Cardiac septum (tissue), 1 donor: ENCODE results near the gene LYRM2. TPM values are rescaled to one million over a fixed set of nuclear protein-coding genes. Genes with fewer than 3 reads are reported as not detected.

Source experiments
- DNase-seq: peaks from one replicate; pipeline ENCODE4 v3.0.0-alpha.2; 2020; ENCODE audit warnings: low spot score
- intact Hi-C: fragments of 100-400 bp; cut with DNase I; formaldehyde crosslinking; loops from one replicate; pipeline ENCODE4 v1.14.0; 2022
- total RNA-seq: library from RNA; stranded (reverse); fragmentation: NEBNext Ultra II Directional; extraction: Animal tissue kit (Norgen Biotek cat#: 25700); gene quantifications from one replicate; pipeline ENCODE4 v1.2.1, GENCODE V29; 2021
- donor health status: DM: no; HTN: no; CAD: no.

The LYRM2 gene
- total RNA-seq, 1 donor from 2014 or later, result 36.2 TPM

DNA sequence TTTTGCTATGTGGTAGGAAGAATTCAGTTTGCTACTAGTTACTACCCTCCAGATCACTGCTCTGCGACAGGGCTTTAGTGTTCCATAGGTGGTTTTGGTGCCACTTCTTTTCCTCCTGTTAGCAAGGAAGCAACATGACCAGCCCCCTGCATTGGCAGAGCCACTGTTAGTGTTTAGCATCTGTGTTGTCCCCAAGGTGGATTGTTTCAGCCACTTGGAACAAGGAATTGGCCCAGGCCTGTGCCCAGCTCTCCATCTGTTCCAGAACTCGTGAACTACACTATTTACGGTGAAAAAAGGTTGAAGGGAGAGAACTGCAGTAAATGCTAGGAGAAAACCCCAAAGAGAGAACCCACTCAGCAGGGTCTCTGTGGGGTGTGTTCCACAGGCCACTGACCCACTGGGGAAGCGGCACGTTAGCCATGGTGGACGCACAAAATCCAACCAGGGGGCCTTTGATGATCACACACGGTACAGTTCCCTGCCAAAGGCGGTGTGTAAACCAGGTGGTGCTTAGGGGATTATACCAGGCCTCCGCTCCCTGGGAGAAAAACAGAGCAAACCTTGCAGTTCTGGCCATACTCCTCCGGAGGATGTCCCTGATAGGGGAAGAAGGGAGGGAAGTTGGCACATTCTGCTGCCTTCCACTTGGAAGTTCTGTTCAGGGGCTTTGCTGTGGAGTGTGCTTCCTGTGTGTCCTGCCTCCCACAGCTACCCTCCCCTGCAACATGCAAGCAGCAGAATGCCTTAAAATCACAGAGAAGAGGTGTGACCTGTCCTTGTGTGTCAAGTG, 72.3 kb downstream of the LYRM2 start:
- intact Hi-C loops, result no loop called here
- DNase-seq, result no peak

DNA sequence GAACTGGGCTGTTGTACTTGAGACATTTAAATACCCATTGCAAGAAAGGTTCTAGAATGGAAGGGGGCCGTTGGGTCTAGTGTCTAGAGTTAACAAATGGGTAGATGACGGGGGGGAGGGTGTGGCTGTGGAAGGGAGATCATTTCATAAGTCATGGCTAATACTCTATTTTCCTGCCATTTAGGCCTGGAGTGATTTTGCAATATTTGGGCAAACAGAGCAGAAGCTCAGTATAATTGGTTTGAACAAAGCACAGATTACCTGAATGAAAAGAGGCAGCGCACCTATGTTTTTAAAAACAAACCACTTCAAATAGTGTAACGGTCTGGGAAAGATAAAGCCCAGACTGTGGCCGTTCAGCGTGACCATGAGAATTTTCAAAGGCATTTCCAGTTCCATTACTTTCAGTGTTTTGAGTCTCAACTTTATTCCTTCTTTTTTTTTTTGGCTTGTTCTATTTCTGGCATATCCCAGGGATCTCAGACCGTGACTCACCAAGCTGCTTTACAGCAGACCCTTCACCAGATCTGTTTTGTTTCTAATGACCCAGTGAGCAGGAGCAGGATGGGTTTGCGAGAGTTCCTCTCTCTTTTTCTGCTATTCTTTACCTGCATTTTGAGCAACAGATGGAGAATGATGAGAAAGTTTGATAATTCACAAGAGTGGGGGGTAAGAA, 73.7 kb downstream of the LYRM2 start:
- DNase-seq, result no peak
- intact Hi-C loops, result no loop called here

DNA sequence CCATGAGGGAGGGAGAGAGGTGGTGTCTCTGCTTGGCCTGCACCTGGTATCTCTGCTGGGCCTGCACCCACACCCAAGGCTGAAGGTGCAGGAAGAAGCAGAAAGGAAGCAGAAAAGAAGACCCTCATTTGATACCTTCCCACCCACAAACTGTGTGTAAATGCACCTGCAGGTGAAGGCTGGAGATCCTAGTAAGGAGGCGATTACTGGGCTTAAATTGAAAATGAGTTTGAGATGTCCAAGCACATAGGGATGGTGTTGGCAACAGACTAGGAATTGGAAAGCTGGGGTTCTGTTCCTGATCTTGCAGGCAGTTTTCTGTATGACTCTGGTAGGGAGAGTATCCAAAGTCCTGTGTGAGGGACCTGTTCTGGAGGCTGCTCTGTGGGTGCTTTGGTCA, 74.7 kb downstream of the LYRM2 start:
- intact Hi-C loops, result no loop called here
- no peak for DNase-seq

DNA sequence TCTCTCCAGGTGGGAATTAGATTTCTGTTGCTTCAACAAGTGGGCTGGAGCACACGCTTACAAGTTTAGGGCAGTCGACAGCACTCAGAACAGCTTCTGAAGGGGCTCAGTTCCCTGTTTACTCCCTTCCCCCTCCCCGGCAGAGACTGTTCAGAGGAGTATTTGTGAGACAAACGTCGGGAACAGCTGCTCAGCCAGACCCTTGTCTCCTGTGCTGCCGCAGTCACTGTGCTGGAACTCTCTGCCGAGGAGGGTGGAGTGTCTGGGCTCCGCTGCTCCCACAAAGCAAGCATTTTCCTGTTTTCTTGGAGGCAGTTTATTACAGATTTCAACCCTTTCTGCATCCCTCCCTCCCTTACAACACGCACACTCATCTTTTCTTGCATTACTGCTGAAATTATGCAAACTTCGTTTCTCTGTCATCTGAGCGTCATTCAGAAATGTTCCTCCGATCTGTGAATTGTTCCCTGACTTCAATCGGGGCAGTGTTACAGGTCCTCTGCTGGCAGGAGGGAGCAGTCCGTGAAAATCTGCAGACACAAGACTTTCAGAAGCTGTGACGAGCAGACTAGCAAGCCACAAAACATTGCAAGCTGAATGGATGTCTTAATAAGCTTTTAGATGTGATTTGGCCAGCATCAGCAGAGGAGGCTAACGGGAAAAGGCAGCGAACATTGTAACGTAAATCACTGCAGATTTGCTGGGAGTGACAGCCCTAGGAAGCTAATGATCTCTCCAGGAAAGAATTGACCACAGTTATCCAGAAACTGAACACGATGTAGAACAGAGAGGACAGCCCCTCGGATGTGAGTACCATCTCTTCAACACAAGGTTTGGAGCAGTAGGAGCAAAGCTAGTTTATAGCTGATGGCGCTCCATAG, 76.2 kb downstream of the LYRM2 start:
- intact Hi-C loops, result no loop called here
- no peak for DNase-seq

DNA sequence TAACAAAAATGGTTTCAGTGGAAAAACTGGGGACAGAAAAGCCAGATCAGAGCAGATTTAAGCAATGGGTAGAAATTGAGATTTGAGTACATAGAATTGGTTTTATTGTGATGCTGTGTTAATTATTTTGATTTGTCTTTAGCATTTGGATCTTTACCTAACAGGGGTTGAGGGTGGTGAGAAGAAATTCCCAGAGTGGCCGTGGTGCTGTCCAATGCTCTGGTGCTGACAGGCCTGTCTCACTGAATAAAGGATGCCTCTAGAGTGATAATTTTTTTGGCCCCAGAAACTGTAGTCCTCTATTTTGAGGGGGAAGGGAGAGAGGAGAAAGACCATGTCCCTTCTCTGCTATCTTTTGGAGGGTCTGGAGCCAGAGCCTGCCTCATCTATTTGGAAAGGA, 79.1 kb downstream of the LYRM2 start:
- intact Hi-C loops, result no loop called here
- no peak for DNase-seq

DNA sequence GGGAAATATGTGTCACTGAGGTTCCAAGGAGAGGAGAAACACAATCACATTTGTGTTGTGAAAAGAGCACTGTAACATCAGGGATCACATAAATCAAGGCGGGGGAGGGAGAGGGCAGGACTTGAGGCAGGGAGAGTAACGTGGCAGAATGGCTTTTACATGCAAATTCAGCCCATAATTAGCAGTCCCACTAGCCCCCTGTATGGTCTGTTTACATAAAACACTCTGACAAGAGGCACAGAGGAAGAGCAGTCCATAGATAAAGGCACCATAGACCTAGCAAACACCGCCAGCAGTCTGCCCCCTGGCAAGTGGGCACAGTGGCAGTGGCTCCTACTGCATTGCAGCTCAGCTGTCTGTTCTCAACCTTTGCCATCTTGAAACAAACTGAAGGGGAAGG, 82.7 kb downstream of the LYRM2 start:
- intact Hi-C loops, result no loop called here
- DNase-seq, result no peak

DNA sequence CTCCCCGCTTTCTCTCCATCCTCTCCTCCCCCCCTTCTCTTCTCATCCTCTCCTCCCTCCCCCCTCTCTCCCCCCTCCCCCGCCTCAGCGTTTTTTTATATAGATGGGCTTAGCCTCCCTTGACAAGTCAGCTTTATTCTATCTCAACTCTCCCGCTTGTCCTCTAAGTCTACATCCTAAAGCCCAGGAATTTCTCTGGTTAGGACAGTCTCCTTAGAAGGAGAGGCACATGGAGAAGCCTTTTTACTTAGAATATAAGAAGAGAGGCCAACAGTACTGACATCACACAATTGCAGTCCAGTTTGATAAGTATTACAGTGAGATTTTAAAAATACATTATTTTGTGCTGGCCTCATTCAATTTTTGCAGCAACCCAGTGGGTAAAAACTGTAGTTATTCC, 83.5 kb downstream of the LYRM2 start:
- intact Hi-C loops, result no loop called here
- no peak for DNase-seq

DNA sequence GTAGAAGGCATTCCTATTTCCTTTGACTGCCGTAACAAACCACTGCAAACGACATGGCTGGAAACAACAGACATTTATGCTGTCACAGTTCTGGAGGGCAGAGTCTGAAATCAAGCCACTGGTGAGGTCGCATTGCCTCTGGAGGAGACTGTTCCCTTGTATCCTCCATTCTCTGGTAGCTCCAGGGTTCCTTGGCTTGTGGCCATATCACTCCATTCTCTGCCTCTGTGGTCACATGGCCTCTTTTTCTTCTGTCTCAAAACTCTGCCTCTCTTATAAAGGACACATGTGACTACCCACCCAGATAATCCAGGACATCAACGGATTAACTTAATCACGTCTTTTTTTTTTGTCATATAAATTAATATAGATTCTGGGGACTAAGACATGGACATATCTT, 84.4 kb downstream of the LYRM2 start:
- intact Hi-C loops, result no loop called here
- no peak for DNase-seq

DNA sequence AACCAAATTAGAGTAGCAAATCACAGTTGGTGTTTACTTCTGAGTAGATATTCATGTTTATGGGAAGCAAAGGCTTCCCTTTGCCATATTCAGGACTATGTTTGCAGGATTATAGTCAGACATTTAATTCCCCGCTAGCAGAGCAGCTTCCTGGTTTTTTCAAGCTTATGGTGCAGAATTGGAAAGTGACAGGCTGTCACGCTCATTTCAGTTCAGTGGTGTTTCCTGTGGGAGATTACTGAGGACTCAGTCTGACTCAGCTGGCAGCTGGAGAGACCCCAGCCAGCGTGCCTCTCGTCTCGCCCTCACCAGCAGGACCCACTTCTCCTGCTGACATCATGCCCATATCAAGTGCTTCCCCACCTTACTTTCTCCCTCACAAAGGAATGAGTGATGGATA, 85.1 kb downstream of the LYRM2 start:
- DNase-seq, result no peak
- intact Hi-C loops, result no loop called here

DNA sequence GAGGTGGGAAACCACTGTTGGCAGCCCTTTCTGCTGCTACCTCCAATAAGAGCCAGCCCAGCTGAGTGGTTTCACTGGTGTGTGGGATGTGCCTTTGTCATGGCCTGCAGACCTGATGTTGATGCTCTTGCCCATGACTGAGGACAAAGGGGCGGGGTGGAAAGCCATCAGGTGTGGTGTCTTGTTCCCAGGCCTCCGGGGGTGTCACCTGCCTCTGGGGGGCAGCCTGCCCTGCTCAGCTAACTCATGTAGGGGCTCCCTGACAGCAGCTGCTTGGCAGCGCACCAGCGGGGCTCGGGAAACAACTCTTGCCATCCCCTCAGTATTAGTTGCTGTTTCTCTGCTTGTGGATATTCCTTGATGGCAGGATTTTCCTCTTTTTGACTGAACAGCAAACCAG, 91.3 kb downstream of the LYRM2 start:
- intact Hi-C loops, result no loop called here
- DNase-seq, result no peak

DNA sequence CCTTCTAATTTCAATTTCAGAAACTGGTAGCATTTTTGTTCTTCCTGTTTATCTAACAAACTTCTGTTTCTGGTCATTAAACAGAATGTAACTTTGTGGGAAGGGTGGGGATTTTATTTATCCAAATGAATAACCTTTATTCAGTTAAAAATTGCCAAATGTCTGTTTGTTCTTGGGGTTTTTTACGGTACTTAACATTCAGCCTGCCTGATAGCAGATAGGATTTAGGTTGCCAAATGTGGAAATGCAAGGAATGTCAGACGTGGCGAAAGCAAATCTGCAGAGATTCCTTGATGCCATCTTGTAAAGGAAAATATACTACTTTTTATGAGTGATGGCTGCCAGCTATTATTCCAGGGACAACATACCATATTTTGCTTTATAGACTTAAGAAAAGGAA, 95.7 kb downstream of the LYRM2 start:
- intact Hi-C loops, result no loop called here

DNA sequence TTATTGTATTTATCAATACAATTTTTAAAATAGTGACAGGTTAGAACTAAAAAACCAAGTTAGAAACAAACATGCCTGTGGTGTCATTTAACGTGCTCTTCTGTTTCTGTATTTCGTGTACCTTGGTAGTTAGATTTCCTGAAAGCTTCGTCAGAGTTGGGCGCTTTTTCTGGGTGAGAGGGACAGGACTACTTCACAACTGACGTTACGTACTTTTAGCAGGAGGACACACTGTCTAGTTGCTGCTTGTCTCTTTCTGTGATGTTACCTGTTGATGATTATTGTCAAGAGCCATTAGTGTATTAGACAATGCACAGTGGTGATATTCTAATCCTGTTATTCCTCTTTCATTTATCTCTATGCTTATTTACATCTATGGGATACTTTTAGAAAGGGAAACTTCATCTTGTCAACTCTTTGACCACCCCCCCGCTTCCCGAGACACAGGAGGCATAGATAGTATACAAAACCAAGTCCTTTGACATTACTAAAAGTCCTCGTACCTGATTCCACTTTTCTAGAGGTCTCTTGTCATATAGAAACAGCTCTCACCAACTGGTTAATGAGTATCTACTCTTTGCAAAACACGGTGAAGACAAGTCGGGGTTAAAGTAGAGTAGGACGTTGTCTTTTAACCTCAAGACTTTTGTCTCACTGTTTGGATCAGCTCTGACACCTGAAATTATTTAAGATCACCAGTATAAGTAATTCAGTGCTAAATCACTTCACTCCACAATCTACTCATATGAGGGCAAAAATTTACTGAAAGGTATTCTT, 96.3 kb downstream of the LYRM2 start:
- no peak for DNase-seq
- intact Hi-C loops, result no loop called here

More for the DNA sequence above, 95.7 kb downstream of the LYRM2 start:
- DNase-seq, result no peak

DNA sequence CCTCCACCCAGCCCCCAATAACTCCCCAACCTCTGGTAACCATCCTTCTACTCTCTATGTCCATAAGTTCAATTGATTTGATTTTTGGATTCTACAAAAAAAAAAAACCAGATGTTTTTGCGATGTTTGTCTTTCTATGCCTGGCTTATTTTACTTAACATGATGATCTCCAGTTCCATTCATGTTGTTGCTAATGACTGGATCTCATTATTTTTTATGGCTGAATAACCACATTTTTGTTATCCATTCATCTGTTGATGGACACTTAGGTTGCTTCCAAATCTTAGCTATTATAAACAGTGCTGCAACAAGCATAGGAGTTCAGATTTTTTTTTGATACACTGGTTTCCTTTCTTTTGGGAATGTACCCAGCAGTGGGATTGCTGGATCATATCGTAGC, 98.8 kb downstream of the LYRM2 start:
- intact Hi-C loops, result no loop called here
- DNase-seq, result no peak

DNA sequence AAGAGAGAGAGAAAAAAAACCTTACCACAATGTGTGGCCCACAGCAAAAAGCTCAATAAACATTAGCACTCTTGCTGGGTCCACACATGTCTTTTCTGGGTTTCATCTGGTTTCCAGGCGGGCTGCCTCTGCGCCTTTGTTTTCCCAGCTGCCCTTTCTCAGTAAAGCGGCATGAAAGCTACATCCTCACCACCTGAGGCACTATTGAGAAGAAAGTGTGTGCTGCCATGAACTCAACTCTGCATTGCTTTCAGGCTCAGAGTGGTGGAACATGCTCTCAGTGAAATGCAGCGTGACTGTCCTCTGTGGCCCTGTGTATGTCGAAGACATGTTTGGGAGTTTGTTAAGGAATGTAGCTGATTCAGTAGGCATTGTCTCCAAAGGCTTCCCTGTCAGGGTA, 102.3 kb downstream of the LYRM2 start:
- intact Hi-C loops, result no loop called here
- no peak for DNase-seq

DNA sequence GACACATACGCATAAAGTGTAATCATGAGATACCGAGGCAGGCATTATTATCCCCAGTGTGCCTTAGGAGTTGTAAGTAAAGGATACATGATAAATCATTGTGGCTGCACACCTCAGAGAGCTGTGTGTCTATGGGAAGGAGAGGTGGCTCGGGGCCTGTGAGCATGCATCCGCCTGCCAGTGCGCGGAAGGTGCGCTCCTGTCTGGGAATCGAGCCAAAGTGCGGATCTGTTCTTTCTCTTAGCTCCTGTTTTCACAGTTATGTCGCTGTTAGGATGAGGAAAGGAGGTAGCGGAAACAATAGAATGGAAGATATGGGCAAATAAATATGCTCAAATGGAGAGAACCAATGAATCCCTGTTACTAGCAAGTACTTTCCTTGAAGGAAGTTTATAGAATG, 107.6 kb downstream of the LYRM2 start:
- DNase-seq, result no peak
- intact Hi-C loops, result no loop called here

DNA sequence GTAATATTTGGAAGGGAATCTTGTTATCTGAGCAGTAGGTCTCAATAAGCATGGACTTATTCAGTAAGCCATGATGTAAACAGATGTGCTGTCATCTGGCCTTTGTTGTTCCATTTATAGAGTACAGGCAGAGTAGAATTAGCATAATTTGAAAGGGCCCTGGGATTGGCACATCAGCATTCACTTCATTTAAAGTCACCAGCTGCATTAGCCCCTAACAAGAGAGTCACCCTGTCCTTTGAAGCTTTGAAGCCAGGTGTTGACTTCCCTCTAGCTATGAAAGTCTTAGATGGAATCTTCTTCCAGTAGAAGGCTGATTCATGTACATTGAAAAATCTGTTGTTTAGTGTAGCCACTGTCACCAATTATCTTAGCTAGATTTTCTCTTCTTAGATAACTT, 109.7 kb downstream of the LYRM2 start:
- intact Hi-C loops, result no loop called here
- DNase-seq, result no peak

DNA sequence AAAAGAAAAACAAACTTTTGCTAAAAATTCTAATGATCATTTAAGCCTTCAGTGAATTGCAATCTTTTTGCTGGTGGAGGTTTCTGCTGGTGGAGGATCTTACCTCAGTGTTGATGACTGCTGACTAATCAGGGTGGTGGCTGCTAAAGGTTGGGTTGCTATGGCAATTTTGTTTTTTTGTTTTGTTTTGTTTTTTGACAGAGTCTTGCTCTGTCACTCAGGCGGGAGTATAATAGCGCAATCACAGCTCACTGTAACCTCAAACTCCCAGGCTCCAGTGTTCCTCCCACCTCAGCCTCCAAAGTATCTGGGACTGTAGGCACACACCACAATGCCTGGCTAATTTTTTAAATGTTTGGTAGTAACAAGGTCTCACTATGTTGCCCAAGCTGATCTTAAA, 110.9 kb downstream of the LYRM2 start:
- no peak for DNase-seq
- intact Hi-C loops, result no loop called here

DNA sequence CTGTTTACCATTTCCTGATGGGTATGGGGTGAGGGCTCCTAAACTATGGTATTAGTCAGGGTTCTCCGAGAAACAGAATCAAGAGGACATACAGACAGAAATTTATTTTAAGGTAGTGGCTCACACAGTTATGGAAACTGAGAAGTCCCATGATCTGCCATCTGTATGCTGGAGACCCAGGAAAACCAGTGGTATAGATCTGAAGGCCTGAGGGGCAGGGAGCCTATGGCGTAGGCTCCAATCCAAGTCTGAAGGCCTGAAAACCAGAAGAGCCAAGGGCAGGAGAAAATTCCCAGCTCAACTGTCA, 112.0 kb downstream of the LYRM2 start:
- DNase-seq, result no peak
- intact Hi-C loops, result no loop called here

DNA sequence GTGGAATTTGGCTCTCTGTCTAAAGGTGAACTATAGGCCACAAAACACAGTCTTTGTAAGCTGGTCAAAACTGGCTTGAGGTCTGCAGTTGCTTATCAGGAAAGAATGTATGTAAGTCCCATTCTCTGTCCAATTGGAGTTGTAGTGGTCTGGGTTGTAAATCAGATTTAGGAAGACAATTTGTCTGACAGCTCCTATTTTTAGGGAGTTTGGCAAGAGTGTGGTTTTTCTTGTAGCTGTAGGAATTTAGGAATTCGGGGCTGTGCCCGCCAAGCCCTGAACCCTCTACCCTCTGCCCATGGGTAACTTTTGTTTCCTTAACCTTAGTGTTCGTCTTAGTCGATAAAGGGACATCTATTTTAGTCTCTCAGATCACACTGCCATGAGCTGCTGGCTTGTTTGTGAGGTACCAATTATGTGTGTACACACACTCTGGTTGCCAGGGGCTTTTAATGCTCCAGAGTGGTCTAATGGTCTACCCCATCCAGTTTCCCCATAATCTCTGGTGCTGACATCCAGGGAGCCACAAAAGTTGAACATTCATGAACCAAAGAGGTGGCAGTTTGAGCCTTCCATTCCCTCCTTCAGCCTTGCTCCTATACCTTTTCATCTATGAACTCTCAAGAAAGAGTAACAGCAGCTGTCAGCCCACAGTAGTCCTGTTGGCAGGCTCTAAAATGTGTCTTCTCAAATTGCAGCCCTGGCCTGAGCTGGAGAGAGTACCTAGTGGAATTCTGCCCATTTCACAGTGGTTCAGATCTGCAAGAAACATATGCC, 112.6 kb downstream of the LYRM2 start:
- intact Hi-C loops, result no loop called here
- DNase-seq, result no peak
